Measurements from ENCODE around the gene LRRC52.
"Not testable (repeated sequence)": the region's sequence is repeated elsewhere in the genome, so short reads cannot be mapped to it uniquely, and the experiment has no call there.

The LRRC52 gene

DNA sequence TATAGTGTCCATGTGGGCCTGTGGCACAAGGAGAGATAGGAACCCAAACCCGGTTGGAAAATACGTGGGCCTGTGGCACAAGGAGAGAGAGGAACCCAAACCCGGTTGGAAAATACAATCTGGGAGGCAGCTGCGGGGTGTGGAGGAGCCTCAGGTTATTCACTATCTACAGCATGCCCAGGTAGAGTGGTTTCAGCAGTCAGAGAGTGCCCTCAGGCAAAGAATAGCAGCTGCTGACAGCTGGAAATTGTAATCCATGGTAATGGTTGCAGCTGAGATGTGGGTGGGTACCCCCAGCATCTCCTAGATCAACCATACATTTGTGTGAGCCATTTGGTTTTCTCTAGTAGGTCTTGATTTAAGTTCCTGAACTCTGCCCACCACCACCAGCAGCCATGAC, 61.4 kb downstream of the LRRC52 start:
- H2AFZ ChIP-seq (ENCODE audit: low read length): no peak overlapping the region
- H3K36me3 ChIP-seq (ENCODE audit: insufficient read depth, low read length): no peaks in the 10 kb centered on the region
- no peaks in the 10 kb centered on the region for H3K9me2 ChIP-seq (replicated peaks; ENCODE audit: low read depth, low read length)
- H3K4me3 ChIP-seq (ENCODE audit: low read length, poor library complexity, severe bottlenecking): no peak overlapping the region
- peaks cover 13% of the 10 kb centered on the region for H3K4me1 ChIP-seq (ENCODE audit: insufficient read depth, low read length, poor library complexity, severe bottlenecking)
- no peaks in the 10 kb centered on the region for H4K20me1 ChIP-seq (ENCODE audit: insufficient read depth, low read length, poor library complexity, severe bottlenecking)
- no peaks in the 10 kb centered on the region for H3F3A ChIP-seq (ENCODE audit: low read depth)
- H3K4me2 ChIP-seq (ENCODE audit: low read depth, low read length, poor library complexity, severe bottlenecking): no peak overlapping the region
- H3K9ac ChIP-seq (ENCODE audit: low read depth, low read length, poor library complexity, severe bottlenecking): no peak overlapping the region
- no peaks in the 10 kb centered on the region for H3K79me2 ChIP-seq (ENCODE audit: insufficient read depth, low read length)
- H3K27me3 ChIP-seq (ENCODE audit: insufficient read depth, low read length, poor library complexity, severe bottlenecking): no peaks in the 10 kb centered on the region
- no peak for TF ChIP-seq EZH2phosphoT487 (IDR thresholded peaks at IDR 0.05; ENCODE audit: borderline replicate concordance)
- TF ChIP-seq, protein P1, sequence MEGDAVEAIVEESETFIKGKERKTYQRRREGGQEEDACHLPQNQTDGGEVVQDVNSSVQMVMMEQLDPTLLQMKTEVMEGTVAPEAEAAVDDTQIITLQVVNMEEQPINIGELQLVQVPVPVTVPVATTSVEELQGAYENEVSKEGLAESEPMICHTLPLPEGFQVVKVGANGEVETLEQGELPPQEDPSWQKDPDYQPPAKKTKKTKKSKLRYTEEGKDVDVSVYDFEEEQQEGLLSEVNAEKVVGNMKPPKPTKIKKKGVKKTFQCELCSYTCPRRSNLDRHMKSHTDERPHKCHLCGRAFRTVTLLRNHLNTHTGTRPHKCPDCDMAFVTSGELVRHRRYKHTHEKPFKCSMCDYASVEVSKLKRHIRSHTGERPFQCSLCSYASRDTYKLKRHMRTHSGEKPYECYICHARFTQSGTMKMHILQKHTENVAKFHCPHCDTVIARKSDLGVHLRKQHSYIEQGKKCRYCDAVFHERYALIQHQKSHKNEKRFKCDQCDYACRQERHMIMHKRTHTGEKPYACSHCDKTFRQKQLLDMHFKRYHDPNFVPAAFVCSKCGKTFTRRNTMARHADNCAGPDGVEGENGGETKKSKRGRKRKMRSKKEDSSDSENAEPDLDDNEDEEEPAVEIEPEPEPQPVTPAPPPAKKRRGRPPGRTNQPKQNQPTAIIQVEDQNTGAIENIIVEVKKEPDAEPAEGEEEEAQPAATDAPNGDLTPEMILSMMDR (conservative IDR thresholded peaks at IDR 0.05; ENCODE audit: low read length): no peak
- H3K9me3 ChIP-seq (ENCODE audit: insufficient read depth, low read depth, low read length): no peaks in the 10 kb centered on the region

DNA sequence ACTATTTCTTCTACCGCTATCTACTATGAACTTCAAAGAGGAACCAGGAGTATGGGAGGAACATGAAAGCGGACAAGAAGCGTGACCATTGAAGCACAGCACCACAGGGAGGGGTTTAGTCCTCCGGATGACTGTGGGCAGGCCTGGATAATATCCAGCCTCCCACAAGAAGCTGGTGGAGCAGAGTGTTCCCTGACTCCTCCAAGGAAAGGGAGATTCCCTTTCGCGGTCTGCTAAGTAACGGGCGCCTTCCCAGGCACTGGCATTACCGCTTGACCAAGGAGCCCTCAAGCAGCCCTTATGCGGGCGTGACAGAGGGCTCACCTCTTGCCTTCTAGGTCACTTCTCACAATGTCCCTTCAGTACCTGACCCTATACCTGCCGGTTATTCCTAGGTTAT, 62.9 kb downstream of the LRRC52 start:
- not testable (repeated sequence) for H4K20me1 ChIP-seq (ENCODE audit: insufficient read depth, low read length, poor library complexity, severe bottlenecking); H2AFZ ChIP-seq (ENCODE audit: low read length); H3K4me2 ChIP-seq (ENCODE audit: low read depth, low read length, poor library complexity, severe bottlenecking)

DNA sequence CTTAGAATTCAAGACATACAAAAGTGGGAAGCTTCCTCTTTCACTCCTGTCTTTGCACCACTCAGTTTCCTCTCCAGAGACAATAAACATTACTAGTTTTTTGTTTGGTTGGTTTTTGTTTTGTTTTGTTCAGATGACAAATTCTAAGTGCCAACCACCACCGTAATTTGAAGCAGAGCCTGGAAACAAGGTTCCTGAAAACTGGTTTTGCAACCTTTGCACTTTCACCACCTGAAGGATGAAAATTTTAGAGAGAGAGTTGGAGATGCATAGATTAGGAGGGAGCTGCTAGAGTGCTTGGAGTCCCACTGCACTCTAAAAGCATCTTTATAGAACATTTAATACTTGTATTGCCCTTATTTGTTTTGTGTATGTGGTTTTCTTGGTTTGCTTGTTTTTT, 67.1 kb downstream of the LRRC52 start:
- no peak overlapping the region for H2AFZ ChIP-seq (ENCODE audit: low read length)
- H3K4me1 ChIP-seq (ENCODE audit: insufficient read depth, low read length, poor library complexity, severe bottlenecking): no peaks in the 10 kb centered on the region
- no peaks in the 10 kb centered on the region for H3K27me3 ChIP-seq (ENCODE audit: insufficient read depth, low read length, poor library complexity, severe bottlenecking)
- no peak overlapping the region for H3K4me3 ChIP-seq (ENCODE audit: low read length, poor library complexity, severe bottlenecking)
- no peaks in the 10 kb centered on the region for H3F3A ChIP-seq (ENCODE audit: low read depth)
- TF ChIP-seq EZH2phosphoT487 (IDR thresholded peaks at IDR 0.05; ENCODE audit: borderline replicate concordance): no peak
- TF ChIP-seq, protein P1 (conservative IDR thresholded peaks at IDR 0.05; ENCODE audit: low read length): no peak
- H3K9ac ChIP-seq (ENCODE audit: low read depth, low read length, poor library complexity, severe bottlenecking): no peak overlapping the region
- no peaks in the 10 kb centered on the region for H4K20me1 ChIP-seq (ENCODE audit: insufficient read depth, low read length, poor library complexity, severe bottlenecking)
- H3K9me3 ChIP-seq (ENCODE audit: insufficient read depth, low read depth, low read length): no peaks in the 10 kb centered on the region
- no peaks in the 10 kb centered on the region for H3K36me3 ChIP-seq (ENCODE audit: insufficient read depth, low read length)
- no peak overlapping the region for H3K4me2 ChIP-seq (ENCODE audit: low read depth, low read length, poor library complexity, severe bottlenecking)
- no peaks in the 10 kb centered on the region for H3K9me2 ChIP-seq (replicated peaks; ENCODE audit: low read depth, low read length)
- H3K79me2 ChIP-seq (ENCODE audit: insufficient read depth, low read length): no peaks in the 10 kb centered on the region

More for the DNA sequence above, 62.9 kb downstream of the LRRC52 start:
- H3K9me2 ChIP-seq (replicated peaks; ENCODE audit: low read depth, low read length); H3K4me3 ChIP-seq (ENCODE audit: low read length, poor library complexity, severe bottlenecking); H3K9me3 ChIP-seq (ENCODE audit: insufficient read depth, low read depth, low read length); H3K9ac ChIP-seq (ENCODE audit: low read depth, low read length, poor library complexity, severe bottlenecking); H3F3A ChIP-seq (ENCODE audit: low read depth); H3K27me3 ChIP-seq (ENCODE audit: insufficient read depth, low read length, poor library complexity, severe bottlenecking); H3K36me3 ChIP-seq (ENCODE audit: insufficient read depth, low read length); H3K79me2 ChIP-seq (ENCODE audit: insufficient read depth, low read length): not testable (repeated sequence)
- H3K4me1 ChIP-seq (ENCODE audit: insufficient read depth, low read length, poor library complexity, severe bottlenecking): peaks cover 13% of the 10 kb centered on the region

DNA sequence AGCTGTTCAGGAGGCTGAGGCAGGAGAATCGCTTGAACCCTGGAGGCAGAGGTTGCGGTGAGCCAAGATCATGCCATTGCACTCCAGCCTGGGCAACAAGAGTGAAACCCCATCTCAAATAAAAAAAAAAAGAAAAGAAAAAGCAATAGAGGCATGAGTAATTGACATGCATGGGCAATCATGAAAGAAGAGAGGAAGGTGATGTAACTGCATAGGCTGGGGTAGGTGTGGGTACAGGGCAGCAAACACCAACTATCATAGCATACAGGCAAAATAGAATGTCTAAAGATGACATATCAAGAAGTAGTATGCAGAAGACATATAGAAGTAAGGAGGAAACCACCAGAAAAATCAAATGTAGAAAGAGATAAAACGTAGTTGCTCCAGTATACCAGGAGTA, 68.3 kb downstream of the LRRC52 start:
- TF ChIP-seq EZH2phosphoT487 (IDR thresholded peaks at IDR 0.05; ENCODE audit: borderline replicate concordance): no peak
- TF ChIP-seq, protein P1 (conservative IDR thresholded peaks at IDR 0.05; ENCODE audit: low read length): no peak
- no peaks in the 10 kb centered on the region for H3K27me3 ChIP-seq (ENCODE audit: insufficient read depth, low read length, poor library complexity, severe bottlenecking)
- H2AFZ ChIP-seq (ENCODE audit: low read length): no peak overlapping the region
- no peaks in the 10 kb centered on the region for H3K36me3 ChIP-seq (ENCODE audit: insufficient read depth, low read length)
- H4K20me1 ChIP-seq (ENCODE audit: insufficient read depth, low read length, poor library complexity, severe bottlenecking): no peaks in the 10 kb centered on the region
- no peaks in the 10 kb centered on the region for H3K4me1 ChIP-seq (ENCODE audit: insufficient read depth, low read length, poor library complexity, severe bottlenecking)
- H3K79me2 ChIP-seq (ENCODE audit: insufficient read depth, low read length): no peaks in the 10 kb centered on the region
- H3K9ac ChIP-seq (ENCODE audit: low read depth, low read length, poor library complexity, severe bottlenecking): no peak overlapping the region
- no peaks in the 10 kb centered on the region for H3K9me2 ChIP-seq (replicated peaks; ENCODE audit: low read depth, low read length)
- H3K4me2 ChIP-seq (ENCODE audit: low read depth, low read length, poor library complexity, severe bottlenecking): no peak overlapping the region
- H3K9me3 ChIP-seq (ENCODE audit: insufficient read depth, low read depth, low read length): no peaks in the 10 kb centered on the region
- no peak overlapping the region for H3K4me3 ChIP-seq (ENCODE audit: low read length, poor library complexity, severe bottlenecking)
- H3F3A ChIP-seq (ENCODE audit: low read depth): no peaks in the 10 kb centered on the region
